ENCODE results near the gene ADIG. TPM values are rescaled to one million over a fixed set of nuclear protein-coding genes. Genes with fewer than 3 reads are reported as not detected.

Gene ADIG
- total and polyA plus RNA-seq, 2 experiments from 2014 or later, result not detected

- no peaks in the 10 kb centered on the region for H3K36me3 ChIP-seq (ENCODE audit: low read depth)
- H3F3A ChIP-seq (ENCODE audit: insufficient read depth), result no peaks in the 10 kb centered on the region
- no peaks in the 10 kb centered on the region for H4K20me1 ChIP-seq (ENCODE audit: insufficient read depth)
- WGBS, 2 experiments (ENCODE audit: low coverage in 1 of 2, low lambda C conversion rate in 2 of 2, missing lambda C conversion rate in 2 of 2), result 93 to 94% methylated on average over 1 of the region's 1 CpG
- H3K4me3 ChIP-seq, result no peak overlapping the region
- no peaks in the 10 kb centered on the region for H3K9me3 ChIP-seq (ENCODE audit: low read depth)
- no peaks in the 10 kb centered on the region for H3K9me2 ChIP-seq (ENCODE audit: insufficient read depth)
- H3K27ac ChIP-seq, result no peak overlapping the region
- no peak for TF ChIP-seq EZH2 (IDR thresholded peaks at IDR 0.05; ENCODE audit: insufficient read depth, poor library complexity, severe bottlenecking)
- TF ChIP-seq EZH2phosphoT487 (IDR thresholded peaks at IDR 0.05; ENCODE audit: insufficient read depth, low read depth), result no peak
- DNase-seq, result no peak
- peaks cover 34% of the 10 kb centered on the region for H3K27me3 ChIP-seq (replicated peaks; ENCODE audit: insufficient read depth)
- H3K9ac ChIP-seq, result no peak overlapping the region
- H2AFZ ChIP-seq, result no peak overlapping the region
- peaks cover 8% of the 10 kb centered on the region; the same call in 1 of the 2 replicates for H3K4me1 ChIP-seq (ENCODE audit: insufficient read depth)
- H3K79me2 ChIP-seq (ENCODE audit: insufficient read depth), result no peaks in the 10 kb centered on the region
- H3K4me2 ChIP-seq (ENCODE audit: unreplicated experiment), result no peak overlapping the region
- in situ Hi-C loops (cut with MboI), result no loop called here
Measured at GRCh38 chr20:38600057-38600456, 19.1 kb downstream of the ADIG start.

- peak within 1 kb of the TSS; percentile 67 for H3K4me2 ChIP-seq (ENCODE audit: unreplicated experiment)
- TF ChIP-seq EZH2 (IDR thresholded peaks at IDR 0.05; ENCODE audit: insufficient read depth, poor library complexity, severe bottlenecking) (no peak), EZH2phosphoT487 (IDR thresholded peaks at IDR 0.05; ENCODE audit: insufficient read depth, low read depth) (no peak)
- peak within 1 kb of the TSS; percentile 57; the same call in 1 of the 2 replicates for H2AFZ ChIP-seq
- peaks cover 46% of the 10 kb centered on the region for H3K27me3 ChIP-seq (replicated peaks; ENCODE audit: insufficient read depth)
- H4K20me1 ChIP-seq (ENCODE audit: insufficient read depth), result no peaks in the 10 kb centered on the region
- H3K79me2 ChIP-seq (ENCODE audit: insufficient read depth), result no peaks in the 10 kb centered on the region
- H3K4me3 ChIP-seq, result peak within 1 kb of the TSS; percentile 44
- in situ Hi-C loops (cut with MboI), result no loop called here
- peak; percentile 44 for DNase-seq
- H3K9me3 ChIP-seq (ENCODE audit: low read depth), result no peaks in the 10 kb centered on the region
- no peak within 1 kb of the TSS for H3K9ac ChIP-seq
- no peak within 1 kb of the TSS for H3K27ac ChIP-seq
- WGBS, 2 experiments (ENCODE audit: low coverage in 1 of 2, low lambda C conversion rate in 2 of 2, missing lambda C conversion rate in 2 of 2), result 6 to 7% methylated on average over 34 to 40 of the region's 42 CpGs
- H3F3A ChIP-seq (ENCODE audit: insufficient read depth), result no peaks in the 10 kb centered on the region
- no peaks in the 10 kb centered on the region for H3K9me2 ChIP-seq (ENCODE audit: insufficient read depth)
- H3K36me3 ChIP-seq (ENCODE audit: low read depth), result no peaks in the 10 kb centered on the region
- peaks cover 8% of the 10 kb centered on the region; the same call in 1 of the 2 replicates for H3K4me1 ChIP-seq (ENCODE audit: insufficient read depth)
Measured at GRCh38 chr20:38601216-38602184, 20.5 kb downstream of the ADIG start, which contains the start of gene ARHGAP40. Gene ARHGAP40, plus strand, starts transcription at chr20:38601809.

- no peaks in the 10 kb centered on the region for H3K9me3 ChIP-seq (ENCODE audit: low read depth)
- peaks cover 53% of the 10 kb centered on the region for H3K27me3 ChIP-seq (replicated peaks; ENCODE audit: insufficient read depth)
- H3K4me3 ChIP-seq, result no peak overlapping the region
- H3F3A ChIP-seq (ENCODE audit: insufficient read depth), result no peaks in the 10 kb centered on the region
- 50 to 52% methylated on average over 5 of the region's 5 CpGs for WGBS, 2 experiments (ENCODE audit: low coverage in 1 of 2, low lambda C conversion rate in 2 of 2, missing lambda C conversion rate in 2 of 2)
- H3K4me2 ChIP-seq (ENCODE audit: unreplicated experiment), result no peak overlapping the region
- H3K27ac ChIP-seq, result no peak overlapping the region
- no peak overlapping the region for H2AFZ ChIP-seq
- peaks cover 8% of the 10 kb centered on the region; the same call in 1 of the 2 replicates for H3K4me1 ChIP-seq (ENCODE audit: insufficient read depth)
- in situ Hi-C loops (cut with MboI), result no loop called here
- H3K9ac ChIP-seq, result no peak overlapping the region
- H4K20me1 ChIP-seq (ENCODE audit: insufficient read depth), result no peaks in the 10 kb centered on the region
- DNase-seq, result no peak
- TF ChIP-seq EZH2phosphoT487 (IDR thresholded peaks at IDR 0.05; ENCODE audit: insufficient read depth, low read depth) (no peak), EZH2 (IDR thresholded peaks at IDR 0.05; ENCODE audit: insufficient read depth, poor library complexity, severe bottlenecking) (no peak)
- no peaks in the 10 kb centered on the region for H3K9me2 ChIP-seq (ENCODE audit: insufficient read depth)
- H3K79me2 ChIP-seq (ENCODE audit: insufficient read depth), result no peaks in the 10 kb centered on the region
- H3K36me3 ChIP-seq (ENCODE audit: low read depth), result no peaks in the 10 kb centered on the region
Measured at GRCh38 chr20:38602185-38602581, 21.2 kb downstream of the ADIG start.

- Histone ChIP-seq H2AFZ (no peak overlapping the region), H3K9me2 (ENCODE audit: insufficient read depth) (no peaks in the 10 kb centered on the region), H3K27me3 (replicated peaks; ENCODE audit: insufficient read depth) (peaks cover 59% of the 10 kb centered on the region), H3K4me1 (ENCODE audit: insufficient read depth) (peaks cover 8% of the 10 kb centered on the region; the same call in 1 of the 2 replicates), H3K27ac (no peak overlapping the region), H3K79me2 (ENCODE audit: insufficient read depth) (no peaks in the 10 kb centered on the region), H3K4me3 (no peak overlapping the region), H3F3A (ENCODE audit: insufficient read depth) (no peaks in the 10 kb centered on the region), H3K9me3 (ENCODE audit: low read depth) (no peaks in the 10 kb centered on the region), H3K9ac (no peak overlapping the region), H4K20me1 (ENCODE audit: insufficient read depth) (no peaks in the 10 kb centered on the region), H3K36me3 (ENCODE audit: low read depth) (no peaks in the 10 kb centered on the region), H3K4me2 (ENCODE audit: unreplicated experiment) (no peak overlapping the region)
- in situ Hi-C loops (cut with MboI), result no loop called here
- no peak for DNase-seq
- TF ChIP-seq EZH2 (IDR thresholded peaks at IDR 0.05; ENCODE audit: insufficient read depth, poor library complexity, severe bottlenecking) (no peak), EZH2phosphoT487 (IDR thresholded peaks at IDR 0.05; ENCODE audit: insufficient read depth, low read depth) (no peak)
- WGBS, 2 experiments (ENCODE audit: low coverage in 1 of 2, low lambda C conversion rate in 2 of 2, missing lambda C conversion rate in 2 of 2), result 42 to 50% methylated on average over 3 of the region's 3 CpGs
Measured at GRCh38 chr20:38603286-38603685, 22.3 kb downstream of the ADIG start.
